D721Med (cell line): ENCODE data around the gene AIFM3.
"Not testable (repeated sequence)": the region's sequence is repeated elsewhere in the genome, so short reads cannot be mapped to it uniquely, and the experiment has no call there.

Experiments used
- DNase-seq: peaks from one replicate; pipeline ENCODE4 v3.0.0; 2011; ENCODE audit warnings: low spot score; ENCODE audit not compliant: insufficient read length
- FAIRE-seq: peaks from 2 replicates; lab custom pipeline; 2011; peaks lifted over from hg19 to GRCh38; lab: Jason Lieb, UNC
- TF ChIP-seq, protein P1 (sequence below): IDR thresholded peaks from 2 replicates; pipeline ENCODE4 v1.5.1; 2012; ENCODE audit warnings: mild to moderate bottlenecking, control low read depth; ENCODE audit not compliant: insufficient read depth; ENCODE audit errors: missing control alignments

The AIFM3 gene

DNA sequence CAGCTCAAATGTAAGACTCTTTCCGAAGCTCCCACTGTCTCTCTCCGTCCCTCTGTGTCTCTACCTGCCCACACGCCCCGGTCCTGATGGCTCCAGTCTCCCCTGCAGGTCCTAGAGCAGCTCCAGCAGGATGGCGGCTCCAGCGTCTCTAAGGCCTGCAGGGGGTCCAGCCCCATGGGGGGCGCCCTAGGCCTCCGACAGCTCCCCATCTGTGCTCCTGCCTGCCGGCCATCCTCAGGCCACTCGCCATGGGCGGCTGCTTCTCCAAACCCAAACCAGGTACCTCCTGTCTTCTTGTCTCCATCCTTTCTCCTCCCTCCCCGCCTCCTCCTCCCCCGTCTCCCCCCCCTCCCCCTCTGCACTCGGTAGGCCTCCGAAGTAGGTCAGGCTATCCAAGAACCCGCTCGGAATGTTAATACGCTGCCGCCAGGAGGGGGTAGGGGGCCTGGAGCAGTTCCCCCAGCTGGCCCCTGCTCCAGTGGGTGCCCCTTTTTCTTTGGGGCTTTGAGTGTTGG, 699 bp downstream of the AIFM3 start:
- TF ChIP-seq, protein P1, sequence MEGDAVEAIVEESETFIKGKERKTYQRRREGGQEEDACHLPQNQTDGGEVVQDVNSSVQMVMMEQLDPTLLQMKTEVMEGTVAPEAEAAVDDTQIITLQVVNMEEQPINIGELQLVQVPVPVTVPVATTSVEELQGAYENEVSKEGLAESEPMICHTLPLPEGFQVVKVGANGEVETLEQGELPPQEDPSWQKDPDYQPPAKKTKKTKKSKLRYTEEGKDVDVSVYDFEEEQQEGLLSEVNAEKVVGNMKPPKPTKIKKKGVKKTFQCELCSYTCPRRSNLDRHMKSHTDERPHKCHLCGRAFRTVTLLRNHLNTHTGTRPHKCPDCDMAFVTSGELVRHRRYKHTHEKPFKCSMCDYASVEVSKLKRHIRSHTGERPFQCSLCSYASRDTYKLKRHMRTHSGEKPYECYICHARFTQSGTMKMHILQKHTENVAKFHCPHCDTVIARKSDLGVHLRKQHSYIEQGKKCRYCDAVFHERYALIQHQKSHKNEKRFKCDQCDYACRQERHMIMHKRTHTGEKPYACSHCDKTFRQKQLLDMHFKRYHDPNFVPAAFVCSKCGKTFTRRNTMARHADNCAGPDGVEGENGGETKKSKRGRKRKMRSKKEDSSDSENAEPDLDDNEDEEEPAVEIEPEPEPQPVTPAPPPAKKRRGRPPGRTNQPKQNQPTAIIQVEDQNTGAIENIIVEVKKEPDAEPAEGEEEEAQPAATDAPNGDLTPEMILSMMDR: no peak
- no peak for FAIRE-seq
- DNase-seq: no peak

DNA sequence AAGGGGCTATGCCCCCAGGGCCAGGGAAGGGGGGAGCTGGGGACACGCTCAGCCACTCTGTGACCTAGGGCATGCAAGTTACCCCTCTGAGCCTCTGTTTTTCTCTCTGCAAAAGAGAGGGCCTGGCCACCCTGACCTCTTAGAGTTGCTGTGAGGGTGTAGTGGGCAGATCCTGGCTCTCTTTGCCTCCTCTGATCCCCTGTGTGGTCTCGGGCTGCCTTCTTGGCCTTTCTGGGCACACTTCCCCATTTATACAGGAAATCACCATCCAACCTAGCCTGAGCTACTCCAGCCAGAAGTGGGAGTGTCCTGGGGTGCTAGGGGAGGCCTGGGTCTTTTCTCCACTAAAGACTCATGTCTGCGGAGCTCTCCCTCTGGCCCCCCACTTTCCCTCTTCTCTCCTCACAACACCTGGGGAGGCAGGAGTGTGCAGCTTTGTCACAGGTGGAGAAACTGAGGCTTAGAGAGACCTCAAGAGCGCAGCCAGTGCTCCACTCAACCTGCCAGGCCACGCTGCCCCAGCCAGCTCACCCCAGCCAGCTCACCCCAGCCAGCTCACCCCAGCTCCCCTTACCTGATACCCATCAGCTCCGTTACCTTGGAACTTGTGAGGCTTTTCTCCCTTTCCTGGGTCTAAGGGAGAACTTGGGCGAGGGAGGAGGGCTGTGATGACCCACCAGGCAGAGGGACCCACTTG, 1.4 kb downstream of the AIFM3 start:
- DNase-seq: no peak
- no peak for FAIRE-seq
- TF ChIP-seq, protein P1: no peak

DNA sequence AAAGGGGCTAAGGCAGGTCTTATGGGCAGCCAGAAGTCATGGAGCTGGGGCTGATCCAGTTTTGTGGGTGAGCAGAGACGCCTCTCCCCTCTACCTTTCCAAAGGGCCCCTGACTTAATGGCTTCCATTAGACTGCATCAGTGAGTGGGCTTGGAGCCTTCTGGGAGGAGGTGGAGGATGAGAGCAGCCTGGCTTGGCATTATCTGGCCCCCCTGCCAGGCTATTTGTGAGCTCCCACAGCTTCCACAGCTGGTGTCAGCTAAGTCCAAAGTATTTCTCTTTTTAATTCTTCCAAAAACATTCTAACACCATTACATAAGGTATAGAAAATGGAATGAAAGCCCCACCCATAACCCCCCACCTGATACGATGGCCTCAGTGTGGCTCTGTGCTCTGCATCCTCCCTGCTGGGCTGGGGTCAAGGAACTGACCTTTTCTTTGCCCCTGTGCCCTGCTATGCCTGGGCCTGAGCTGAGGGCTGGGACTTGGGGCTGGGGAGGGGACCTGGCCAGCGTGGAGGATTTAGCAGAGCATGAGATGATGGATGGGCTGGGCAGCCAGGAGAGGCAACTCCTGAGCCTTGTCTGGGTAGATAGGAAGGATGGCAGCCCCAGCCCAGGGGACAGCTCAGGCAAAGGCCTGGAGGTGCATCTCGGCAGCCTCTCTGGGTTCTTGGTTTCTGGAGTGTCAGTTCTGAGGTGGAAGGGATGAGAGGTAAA, 4.0 kb downstream of the AIFM3 start:
- FAIRE-seq (no peak), DNase-seq (no peak)
- TF ChIP-seq, protein P1: no peak

DNA sequence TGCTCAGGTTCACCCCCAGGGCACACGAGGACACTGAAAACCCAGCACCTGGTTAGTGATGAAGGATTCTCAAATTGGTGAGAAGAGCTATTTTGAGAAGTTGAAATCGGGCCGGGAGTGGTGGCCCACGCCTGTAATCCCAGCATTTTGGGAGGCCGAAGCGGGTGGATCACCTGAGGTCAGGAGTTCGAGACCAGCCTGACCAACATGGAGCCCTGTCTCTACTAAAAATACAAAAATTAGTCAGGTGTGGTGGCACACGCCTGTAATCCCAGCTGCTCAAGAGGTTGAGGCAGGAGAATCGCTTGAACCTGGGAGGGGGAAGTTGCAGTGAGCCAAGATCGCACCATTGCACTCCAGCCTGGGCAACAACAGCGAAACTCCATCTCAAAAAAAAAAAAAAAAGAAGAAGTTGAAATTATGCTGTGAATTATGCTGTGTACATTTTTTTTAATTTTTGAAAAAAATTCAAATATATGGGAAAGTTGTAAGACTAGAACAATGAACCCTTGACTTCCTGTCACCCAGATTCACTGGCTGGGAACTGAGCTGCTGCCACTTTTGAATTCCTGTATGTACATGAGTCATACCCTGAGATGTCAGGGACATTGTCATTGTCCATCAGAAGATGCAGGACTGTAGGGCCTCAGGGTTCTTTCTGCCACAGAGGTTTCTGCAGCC, 5.1 kb downstream of the AIFM3 start:
- not testable (repeated sequence) for FAIRE-seq, DNase-seq

DNA sequence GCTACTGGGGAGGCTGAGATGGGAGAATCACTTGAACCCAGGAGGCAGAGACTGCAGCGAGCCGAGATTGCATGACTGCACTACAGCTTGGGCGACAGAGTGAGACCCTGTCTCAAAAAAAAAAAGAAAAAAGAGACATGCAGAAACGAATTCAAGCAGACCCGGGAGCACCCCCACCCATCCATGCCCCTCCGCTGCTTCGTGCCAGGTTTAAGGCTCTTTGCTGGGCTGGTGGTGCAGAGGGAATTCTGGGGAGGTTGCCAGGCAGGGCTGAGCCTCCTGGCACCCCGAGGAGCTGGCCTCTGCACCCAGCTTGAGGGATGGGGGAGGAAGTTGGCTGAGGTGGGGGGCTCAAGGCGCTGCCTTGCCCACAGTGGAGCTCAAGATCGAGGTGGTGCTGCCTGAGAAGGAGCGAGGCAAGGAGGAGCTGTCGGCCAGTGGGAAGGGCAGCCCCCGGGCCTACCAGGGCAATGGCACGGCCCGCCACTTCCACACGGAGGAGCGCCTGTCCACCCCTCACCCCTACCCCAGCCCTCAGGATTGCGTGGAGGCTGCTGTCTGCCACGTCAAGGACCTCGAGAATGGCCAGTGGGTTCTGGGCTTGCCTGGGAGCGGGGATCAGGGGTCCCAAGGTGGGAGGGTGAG, 6.0 kb downstream of the AIFM3 start:
- TF ChIP-seq, protein P1: no peak
- FAIRE-seq: no peak
- DNase-seq: no peak

DNA sequence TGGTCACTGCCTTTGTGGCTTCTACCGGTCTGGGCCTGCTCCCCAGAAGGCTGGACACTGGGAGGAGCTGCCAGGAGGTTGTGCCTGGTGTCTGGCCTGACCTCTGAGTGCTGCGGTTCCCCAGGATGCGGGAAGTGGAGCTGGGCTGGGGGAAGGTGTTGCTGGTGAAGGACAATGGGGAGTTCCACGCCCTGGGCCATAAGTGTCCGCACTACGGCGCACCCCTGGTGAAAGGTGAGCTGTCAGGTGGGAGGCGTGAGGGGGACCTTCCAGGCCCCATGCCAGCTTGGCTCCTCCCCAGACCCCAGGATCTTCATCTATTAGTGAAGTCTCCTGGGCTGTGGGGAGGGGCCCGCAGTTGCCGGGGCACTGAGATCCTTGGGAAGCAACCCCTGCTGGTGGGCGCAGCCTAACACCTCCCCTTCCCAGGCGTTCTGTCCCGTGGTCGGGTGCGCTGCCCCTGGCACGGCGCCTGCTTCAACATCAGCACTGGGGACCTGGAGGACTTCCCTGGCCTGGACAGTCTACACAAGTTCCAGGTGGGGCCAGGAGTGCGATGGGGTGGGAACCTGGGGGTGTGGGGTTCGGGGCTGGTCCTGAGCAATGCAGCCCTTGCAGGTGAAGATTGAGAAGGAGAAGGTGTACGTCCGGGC, 6.7 kb downstream of the AIFM3 start:
- TF ChIP-seq, protein P1: no peak
- FAIRE-seq: no peak
- no peak for DNase-seq

DNA sequence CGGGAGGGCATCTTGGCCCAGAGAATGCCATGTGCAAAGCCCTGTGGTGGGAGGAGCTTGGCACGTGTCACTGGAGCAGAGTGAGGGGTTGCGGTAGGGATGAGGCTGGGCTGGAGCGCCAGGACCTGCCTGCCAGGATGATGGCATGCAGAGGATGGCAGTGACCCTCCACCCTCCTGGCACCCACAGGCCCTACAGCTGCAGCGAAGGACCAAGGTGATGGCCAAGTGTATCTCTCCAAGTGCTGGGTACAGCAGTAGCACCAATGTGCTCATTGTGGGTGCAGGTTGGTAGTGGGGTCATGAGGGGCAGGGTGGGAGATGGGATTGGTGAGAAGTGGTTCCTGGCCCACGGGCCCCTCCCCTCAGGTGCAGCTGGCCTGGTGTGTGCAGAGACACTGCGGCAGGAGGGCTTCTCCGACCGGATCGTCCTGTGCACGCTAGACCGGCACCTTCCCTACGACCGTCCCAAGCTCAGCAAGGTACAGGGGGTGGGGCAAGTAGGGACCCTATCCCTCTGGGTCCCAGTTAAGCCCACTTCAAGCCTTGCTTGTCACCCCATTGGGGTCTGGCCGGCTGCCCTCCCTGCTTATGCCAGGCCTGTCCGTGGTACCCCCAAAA, 7.4 kb downstream of the AIFM3 start:
- TF ChIP-seq, protein P1: no peak
- FAIRE-seq: no peak
- DNase-seq: no peak
